ENCODE measurements around the gene SKOR1. TPM values are rescaled to one million over a fixed set of nuclear protein-coding genes. Genes with fewer than 3 reads are reported as not detected.
A peak's percentile ranks its signal among the peaks of the same experiment; 100 is the strongest.

Gene SKOR1, protein sequence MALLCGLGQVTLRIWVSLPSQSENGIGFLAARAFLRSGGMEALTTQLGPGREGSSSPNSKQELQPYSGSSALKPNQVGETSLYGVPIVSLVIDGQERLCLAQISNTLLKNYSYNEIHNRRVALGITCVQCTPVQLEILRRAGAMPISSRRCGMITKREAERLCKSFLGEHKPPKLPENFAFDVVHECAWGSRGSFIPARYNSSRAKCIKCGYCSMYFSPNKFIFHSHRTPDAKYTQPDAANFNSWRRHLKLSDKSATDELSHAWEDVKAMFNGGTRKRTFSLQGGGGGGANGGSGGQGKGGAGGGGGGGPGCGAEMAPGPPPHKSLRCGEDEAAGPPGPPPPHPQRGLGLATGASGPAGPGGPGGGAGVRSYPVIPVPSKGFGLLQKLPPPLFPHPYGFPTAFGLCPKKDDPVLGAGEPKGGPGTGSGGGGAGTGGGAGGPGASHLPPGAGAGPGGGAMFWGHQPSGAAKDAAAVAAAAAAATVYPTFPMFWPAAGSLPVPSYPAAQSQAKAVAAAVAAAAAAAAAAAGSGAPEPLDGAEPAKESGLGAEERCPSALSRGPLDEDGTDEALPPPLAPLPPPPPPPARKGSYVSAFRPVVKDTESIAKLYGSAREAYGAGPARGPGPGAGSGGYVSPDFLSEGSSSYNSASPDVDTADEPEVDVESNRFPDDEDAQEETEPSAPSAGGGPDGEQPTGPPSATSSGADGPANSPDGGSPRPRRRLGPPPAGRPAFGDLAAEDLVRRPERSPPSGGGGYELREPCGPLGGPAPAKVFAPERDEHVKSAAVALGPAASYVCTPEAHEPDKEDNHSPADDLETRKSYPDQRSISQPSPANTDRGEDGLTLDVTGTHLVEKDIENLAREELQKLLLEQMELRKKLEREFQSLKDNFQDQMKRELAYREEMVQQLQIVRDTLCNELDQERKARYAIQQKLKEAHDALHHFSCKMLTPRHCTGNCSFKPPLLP
- under 1 TPM; 0.27 to 0.81 (median 0.38) TPM for polyA plus RNA-seq
- long read RNA-seq, donor 1, result 0 reads
- long read RNA-seq, donor 2, result 0 reads
- long read RNA-seq, donor 3, result 0 reads
- long read RNA-seq, donor 4, result 0 reads
- long read RNA-seq, donor 5, result 0 reads
- long read RNA-seq, donor 6, result 0 reads
- long read RNA-seq, donor 7, result 0 reads
- long read RNA-seq, donor 8, result 0 reads
- long read RNA-seq, donor 9, result 0 reads
- long read RNA-seq, donor 10, result 0 reads

DNA sequence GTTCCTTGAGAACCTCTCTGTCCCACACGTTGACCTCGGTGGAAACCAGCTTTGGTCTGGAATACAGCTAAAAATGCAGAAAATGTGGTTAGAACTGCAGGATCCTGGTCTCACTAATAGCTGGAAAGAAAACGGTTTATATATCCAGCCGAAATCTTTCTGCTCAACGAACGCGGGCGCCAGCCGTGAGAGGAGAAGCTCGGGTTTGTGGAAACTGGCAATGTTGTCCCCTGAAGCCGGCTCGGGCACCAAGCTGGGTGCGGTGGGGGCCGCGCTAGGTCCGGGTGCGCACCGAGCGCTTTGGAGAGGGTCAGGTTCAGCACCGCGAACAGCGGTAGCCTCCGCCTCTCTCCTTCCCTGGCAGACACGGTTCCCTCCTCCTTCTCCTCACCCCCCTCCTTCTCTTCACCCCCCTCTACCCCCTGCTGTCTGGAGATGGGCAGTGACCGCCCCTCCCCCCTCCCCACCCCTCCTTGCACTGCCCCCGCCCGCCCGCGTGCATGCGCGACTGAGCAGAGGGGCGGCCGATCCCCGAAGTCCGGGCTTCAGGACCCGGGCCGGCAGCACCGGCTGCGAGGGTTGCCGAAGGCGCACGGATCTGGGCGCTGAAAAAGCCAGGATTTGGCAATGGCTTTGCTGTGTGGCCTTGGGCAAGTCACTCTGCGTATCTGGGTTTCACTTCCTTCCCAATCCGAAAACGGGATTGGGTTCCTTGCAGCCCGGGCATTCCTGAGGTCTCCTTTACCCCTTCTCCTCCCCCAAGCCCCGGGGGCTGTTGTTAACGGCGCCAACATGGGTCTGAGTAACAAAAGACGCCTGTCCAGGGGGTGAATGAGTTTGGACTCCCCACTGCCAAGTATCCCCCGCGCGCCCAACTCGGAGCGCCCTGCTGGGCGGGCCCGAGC is at the start of gene SKOR1:
SKOR1 (plus strand) TSS at position 534 of the 905 bp plus-strand sequence; CDS start at position 628, 94 bp downstream.
- peaks cover 0 to 3% of the 10 kb centered on the region in 2 donors for H3K9me3 ChIP-seq (ENCODE audit: control insufficient read depth in 2 of 2, insufficient read depth in 1 of 2, low read depth in 1 of 2, low read length in 1 of 2)
- H3K36me3 ChIP-seq (ENCODE audit: control insufficient read depth in 3 of 3, insufficient read depth in 2 of 3, low read depth in 1 of 3, low read length in 3 of 3), result no peaks in the 10 kb centered on the region
- FAIRE-seq, result no peak
- WGBS, 3 donors, result 1 to 5% (median 3%) methylated on average over 46 to 58 of the region's 58 CpGs
- H3K27ac ChIP-seq (ENCODE audit: low read depth in 1 of 3, low read length in 2 of 3), result no peak within 1 kb of the TSS
- peak within 1 kb of the TSS in 1 of 3 donors; percentile 24 for H3K4me3 ChIP-seq (ENCODE audit: low read depth in 1 of 3, low read length in 3 of 3)
- peak in 1 of 2 donors; percentile 46 for DNase-seq
- H3K4me1 ChIP-seq (ENCODE audit: control insufficient read depth in 3 of 3, insufficient read depth in 2 of 3, low read depth in 1 of 3, low read length in 2 of 3), result peaks cover 2 to 28% (median 9%) of the 10 kb centered on the region in 3 donors
- peaks cover 60 to 92% (median 82%) of the 10 kb centered on the region in 3 donors for H3K27me3 ChIP-seq (ENCODE audit: control insufficient read depth in 3 of 3, insufficient read depth in 3 of 3, low read length in 3 of 3)

DNA sequence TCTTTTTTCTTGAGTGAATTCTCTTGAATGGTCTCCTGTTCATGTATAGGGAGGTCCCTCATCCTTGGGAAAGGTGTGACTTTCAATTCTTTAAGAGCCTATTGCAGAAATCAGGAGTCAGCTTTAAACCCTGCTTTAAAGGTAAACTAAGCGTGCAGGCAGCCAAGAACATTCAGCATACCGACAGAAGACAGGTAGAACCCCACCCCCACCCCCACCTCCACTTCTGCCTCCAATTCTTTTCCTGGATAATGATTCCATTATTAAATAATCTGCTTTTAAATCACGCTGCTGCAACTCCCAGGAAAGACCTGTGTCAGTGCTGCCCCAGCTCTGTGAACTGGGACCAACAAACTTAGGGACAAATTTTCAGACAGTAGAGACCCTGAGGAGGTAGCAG is 49.3 kb upstream of the SKOR1 start:
- H3K27me3 ChIP-seq (ENCODE audit: control insufficient read depth in 3 of 3, insufficient read depth in 3 of 3, low read length in 3 of 3), result no peaks in the 10 kb centered on the region
- peaks cover 0 to 2% (median 2%) of the 10 kb centered on the region in 3 donors for H3K36me3 ChIP-seq (ENCODE audit: control insufficient read depth in 3 of 3, insufficient read depth in 2 of 3, low read depth in 1 of 3, low read length in 3 of 3)
- FAIRE-seq, result no peak
- 94 to 96% (median 95%) methylated on average over 3 of the region's 3 CpGs for WGBS, 3 donors
- no peaks in the 10 kb centered on the region for H3K9me3 ChIP-seq (ENCODE audit: control insufficient read depth in 2 of 2, insufficient read depth in 1 of 2, low read depth in 1 of 2, low read length in 1 of 2)
- DNase-seq, result no peak
- H3K4me3 ChIP-seq (ENCODE audit: low read depth in 1 of 3, low read length in 3 of 3), result no peak overlapping the region
- H3K4me1 ChIP-seq (ENCODE audit: control insufficient read depth in 3 of 3, insufficient read depth in 2 of 3, low read depth in 1 of 3, low read length in 2 of 3), result no peaks in the 10 kb centered on the region
- H3K27ac ChIP-seq (ENCODE audit: low read depth in 1 of 3, low read length in 2 of 3), result no peak overlapping the region

DNA sequence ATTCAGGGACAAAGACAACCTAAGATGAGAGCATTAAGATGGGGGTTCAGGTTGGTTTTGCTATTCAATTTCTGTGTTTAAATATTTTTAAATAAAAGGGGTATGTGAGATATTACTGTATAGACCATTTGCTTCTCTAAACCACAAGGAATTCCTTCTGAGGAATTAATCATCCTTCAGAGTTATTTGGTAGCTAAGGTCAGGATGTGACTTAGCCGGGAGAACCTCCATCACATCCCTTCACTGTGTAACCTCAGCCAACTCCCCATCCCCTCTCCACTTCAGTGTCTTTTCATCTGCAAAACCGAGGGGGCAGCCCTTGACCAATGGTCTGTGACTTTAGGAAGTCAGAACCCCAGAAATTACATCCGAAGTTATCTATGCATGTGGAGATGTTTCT is 48.7 kb upstream of the SKOR1 start:
- Histone ChIP-seq H3K4me1 (ENCODE audit: control insufficient read depth in 3 of 3, insufficient read depth in 2 of 3, low read depth in 1 of 3, low read length in 2 of 3) (no peaks in the 10 kb centered on the region), H3K36me3 (ENCODE audit: control insufficient read depth in 3 of 3, insufficient read depth in 2 of 3, low read depth in 1 of 3, low read length in 3 of 3) (peaks cover 0 to 2% (median 2%) of the 10 kb centered on the region in 3 donors), H3K27ac (ENCODE audit: low read depth in 1 of 3, low read length in 2 of 3) (no peak overlapping the region), H3K27me3 (ENCODE audit: control insufficient read depth in 3 of 3, insufficient read depth in 3 of 3, low read length in 3 of 3) (no peaks in the 10 kb centered on the region), H3K4me3 (ENCODE audit: low read depth in 1 of 3, low read length in 3 of 3) (no peak overlapping the region), H3K9me3 (ENCODE audit: control insufficient read depth in 2 of 2, insufficient read depth in 1 of 2, low read depth in 1 of 2, low read length in 1 of 2) (no peaks in the 10 kb centered on the region)
- 77 to 89% (median 81%) methylated on average over 3 of the region's 3 CpGs for whole genome bisulfite sequencing, 3 donors
- DNase-seq (no peak), FAIRE-seq (no peak)

DNA sequence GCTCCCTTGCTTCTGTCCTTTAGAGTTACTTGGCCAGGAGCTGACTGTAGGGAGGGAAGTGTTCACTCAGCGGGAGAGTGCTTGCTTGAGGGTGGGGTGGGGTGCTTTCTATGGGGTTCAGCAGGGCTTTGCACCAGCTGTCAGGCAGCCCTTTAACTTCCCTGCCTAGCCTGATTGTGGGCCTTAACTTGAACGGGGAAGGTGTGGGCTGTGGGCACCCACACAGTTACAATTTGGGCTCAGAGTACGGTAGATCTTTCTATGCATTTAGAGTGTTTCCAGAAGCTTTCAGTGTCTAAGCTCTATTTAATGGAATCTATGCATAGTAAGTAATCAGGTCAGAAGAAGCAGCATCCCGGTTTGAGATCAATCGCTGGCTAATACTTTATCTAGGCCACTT is 48.2 kb upstream of the SKOR1 start:
- DNase-seq (no peak), FAIRE-seq (no peak)
- no peaks in the 10 kb centered on the region for H3K9me3 ChIP-seq (ENCODE audit: control insufficient read depth in 2 of 2, insufficient read depth in 1 of 2, low read depth in 1 of 2, low read length in 1 of 2)
- H3K4me3 ChIP-seq (ENCODE audit: low read depth in 1 of 3, low read length in 3 of 3), result no peak overlapping the region
- no peaks in the 10 kb centered on the region for H3K4me1 ChIP-seq (ENCODE audit: control insufficient read depth in 3 of 3, insufficient read depth in 2 of 3, low read depth in 1 of 3, low read length in 2 of 3)
- 82% methylated on average over 5 of the region's 5 CpGs for WGBS, 3 donors
- H3K36me3 ChIP-seq (ENCODE audit: control insufficient read depth in 3 of 3, insufficient read depth in 2 of 3, low read depth in 1 of 3, low read length in 3 of 3), result peaks cover 0 to 2% (median 2%) of the 10 kb centered on the region in 3 donors
- no peaks in the 10 kb centered on the region for H3K27me3 ChIP-seq (ENCODE audit: control insufficient read depth in 3 of 3, insufficient read depth in 3 of 3, low read length in 3 of 3)
- no peak overlapping the region for H3K27ac ChIP-seq (ENCODE audit: low read depth in 1 of 3, low read length in 2 of 3)

DNA sequence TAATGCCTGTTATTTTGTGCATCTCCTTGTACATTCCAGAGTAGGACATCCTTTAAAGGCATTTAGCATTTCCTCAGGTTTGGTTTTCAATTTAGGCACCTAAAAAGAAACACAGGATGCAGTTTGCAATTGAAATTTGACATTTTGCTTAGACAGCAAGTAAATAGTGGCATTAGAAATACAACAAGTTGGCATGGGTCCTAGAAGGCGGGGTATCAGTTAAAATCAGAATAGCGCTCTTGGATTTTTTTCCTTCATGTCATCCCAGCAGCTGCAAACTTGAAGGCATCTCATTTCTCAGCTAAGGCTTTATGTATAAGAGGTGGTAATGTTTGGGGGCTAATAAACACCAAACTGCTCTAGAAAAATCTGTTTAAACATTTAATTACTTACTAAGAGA is 47.5 kb upstream of the SKOR1 start:
- Histone ChIP-seq H3K4me3 (ENCODE audit: low read depth in 1 of 3, low read length in 3 of 3) (no peak overlapping the region), H3K27ac (ENCODE audit: low read depth in 1 of 3, low read length in 2 of 3) (no peak overlapping the region), H3K4me1 (ENCODE audit: control insufficient read depth in 3 of 3, insufficient read depth in 2 of 3, low read depth in 1 of 3, low read length in 2 of 3) (no peaks in the 10 kb centered on the region), H3K36me3 (ENCODE audit: control insufficient read depth in 3 of 3, insufficient read depth in 2 of 3, low read depth in 1 of 3, low read length in 3 of 3) (peaks cover 0 to 4% (median 2%) of the 10 kb centered on the region in 3 donors), H3K9me3 (ENCODE audit: control insufficient read depth in 2 of 2, insufficient read depth in 1 of 2, low read depth in 1 of 2, low read length in 1 of 2) (no peaks in the 10 kb centered on the region), H3K27me3 (ENCODE audit: control insufficient read depth in 3 of 3, insufficient read depth in 3 of 3, low read length in 3 of 3) (no peaks in the 10 kb centered on the region)
- 79 to 97% (median 89%) methylated on average over 2 of the region's 2 CpGs for WGBS, 3 donors
- DNase-seq (no peak), FAIRE-seq (no peak)

DNA sequence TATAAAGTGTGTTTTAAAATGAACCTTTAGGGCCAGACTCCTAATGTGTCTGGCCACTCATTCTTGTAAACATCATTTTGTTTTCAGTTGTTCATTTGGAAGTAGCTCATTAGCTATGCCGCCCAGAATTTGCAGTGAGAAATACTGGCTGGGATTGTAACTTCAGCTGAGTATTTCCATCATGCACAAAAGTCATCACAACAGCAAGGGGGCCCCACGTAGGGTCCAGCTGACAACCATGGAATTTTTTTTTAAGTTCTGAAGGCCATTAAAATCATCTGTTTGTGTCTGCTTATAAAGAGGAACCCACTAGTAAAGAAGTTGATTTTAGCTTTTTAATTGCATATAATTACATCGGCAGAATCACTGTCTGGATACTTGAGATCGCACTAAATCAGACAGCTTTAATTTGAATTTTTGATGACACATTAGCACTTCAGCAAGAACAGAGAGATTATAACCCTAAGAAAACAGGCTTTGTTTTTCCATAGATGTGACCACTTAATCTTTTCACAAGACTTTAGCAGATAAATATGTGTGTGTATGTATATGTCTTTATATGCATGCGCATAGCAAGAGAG is 46.3 kb upstream of the SKOR1 start:
- WGBS, 3 donors, result 87 to 94% (median 93%) methylated on average over 5 of the region's 5 CpGs
- Histone ChIP-seq H3K27ac (ENCODE audit: low read depth in 1 of 3, low read length in 2 of 3) (no peak overlapping the region), H3K4me1 (ENCODE audit: control insufficient read depth in 3 of 3, insufficient read depth in 2 of 3, low read depth in 1 of 3, low read length in 2 of 3) (no peaks in the 10 kb centered on the region), H3K36me3 (ENCODE audit: control insufficient read depth in 3 of 3, insufficient read depth in 2 of 3, low read depth in 1 of 3, low read length in 3 of 3) (peaks cover under 1 to 11% (median 2%) of the 10 kb centered on the region in 3 donors), H3K9me3 (ENCODE audit: control insufficient read depth in 2 of 2, insufficient read depth in 1 of 2, low read depth in 1 of 2, low read length in 1 of 2) (no peaks in the 10 kb centered on the region), H3K4me3 (ENCODE audit: low read depth in 1 of 3, low read length in 3 of 3) (no peak overlapping the region), H3K27me3 (ENCODE audit: control insufficient read depth in 3 of 3, insufficient read depth in 3 of 3, low read length in 3 of 3) (no peaks in the 10 kb centered on the region)
- DNase-seq, result no peak
- FAIRE-seq, result no peak

DNA sequence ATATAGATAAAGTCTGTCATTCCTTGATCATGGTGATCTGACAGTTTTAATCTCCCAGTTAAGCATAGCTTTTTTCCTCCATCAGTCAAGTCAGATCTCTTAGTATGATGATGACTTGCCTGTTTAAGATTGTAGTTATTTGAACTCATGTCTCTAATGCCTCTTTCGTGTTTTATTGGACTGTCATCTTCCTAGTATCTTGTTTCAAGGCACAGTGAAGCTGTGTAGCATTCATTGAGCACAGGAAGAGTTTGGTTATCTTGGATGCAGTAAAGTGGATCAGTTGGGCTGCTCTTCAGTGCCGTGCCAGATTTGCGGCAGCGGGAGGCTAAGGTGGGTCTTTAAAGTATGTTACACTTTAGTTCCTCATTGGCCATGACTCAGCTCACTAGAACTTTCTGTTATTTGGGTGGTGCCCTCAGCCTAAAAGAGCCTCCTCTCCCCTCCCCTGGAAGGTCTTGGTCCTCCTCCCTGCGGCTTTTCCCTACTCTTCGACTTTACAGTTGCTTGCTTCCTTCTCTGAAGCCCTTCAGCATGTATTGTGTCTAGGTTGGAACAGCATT is 45.7 kb upstream of the SKOR1 start:
- DNase-seq, result no peak
- Histone ChIP-seq H3K27me3 (ENCODE audit: control insufficient read depth in 3 of 3, insufficient read depth in 3 of 3, low read length in 3 of 3) (no peaks in the 10 kb centered on the region), H3K36me3 (ENCODE audit: control insufficient read depth in 3 of 3, insufficient read depth in 2 of 3, low read depth in 1 of 3, low read length in 3 of 3) (peaks cover 2 to 11% (median 3%) of the 10 kb centered on the region in 3 donors), H3K27ac (ENCODE audit: low read depth in 1 of 3, low read length in 2 of 3) (no peak overlapping the region), H3K9me3 (ENCODE audit: control insufficient read depth in 2 of 2, insufficient read depth in 1 of 2, low read depth in 1 of 2, low read length in 1 of 2) (no peaks in the 10 kb centered on the region), H3K4me1 (ENCODE audit: control insufficient read depth in 3 of 3, insufficient read depth in 2 of 3, low read depth in 1 of 3, low read length in 2 of 3) (no peaks in the 10 kb centered on the region), H3K4me3 (ENCODE audit: low read depth in 1 of 3, low read length in 3 of 3) (no peak overlapping the region)
- 82 to 96% (median 86%) methylated on average over 6 of the region's 6 CpGs for WGBS, 3 donors
- no peak for FAIRE-seq
